Hepatocyte (in vitro differentiated cells): ENCODE measurements around the gene NDRG3.

Experiments used
- EZH2 ChIP-seq: fragments of 200-600 bp; sonication (generic); IDR thresholded peaks from 2 replicates; pipeline ENCODE4 v1.6.1; 2016; ENCODE audit warnings: antibody characterized with exemption, mild to moderate bottlenecking, borderline replicate concordance
- EZH2phosphoT487 ChIP-seq: fragments of 200-600 bp; sonication (generic); IDR thresholded peaks from one replicate; pipeline ENCODE4 v1.6.1; 2018; ENCODE audit warnings: antibody characterized with exemption, mild to moderate bottlenecking, low read depth, moderate library complexity; ENCODE audit not compliant: unreplicated experiment, severe bottlenecking
- TF ChIP-seq, protein P1 (sequence below): fragments of 200-600 bp; sonication (generic); IDR thresholded peaks from 2 replicates; pipeline ENCODE4 v1.5.1; 2016; ENCODE audit warnings: antibody characterized with exemption, mild to moderate bottlenecking; ENCODE audit not compliant: poor library complexity

DNA sequence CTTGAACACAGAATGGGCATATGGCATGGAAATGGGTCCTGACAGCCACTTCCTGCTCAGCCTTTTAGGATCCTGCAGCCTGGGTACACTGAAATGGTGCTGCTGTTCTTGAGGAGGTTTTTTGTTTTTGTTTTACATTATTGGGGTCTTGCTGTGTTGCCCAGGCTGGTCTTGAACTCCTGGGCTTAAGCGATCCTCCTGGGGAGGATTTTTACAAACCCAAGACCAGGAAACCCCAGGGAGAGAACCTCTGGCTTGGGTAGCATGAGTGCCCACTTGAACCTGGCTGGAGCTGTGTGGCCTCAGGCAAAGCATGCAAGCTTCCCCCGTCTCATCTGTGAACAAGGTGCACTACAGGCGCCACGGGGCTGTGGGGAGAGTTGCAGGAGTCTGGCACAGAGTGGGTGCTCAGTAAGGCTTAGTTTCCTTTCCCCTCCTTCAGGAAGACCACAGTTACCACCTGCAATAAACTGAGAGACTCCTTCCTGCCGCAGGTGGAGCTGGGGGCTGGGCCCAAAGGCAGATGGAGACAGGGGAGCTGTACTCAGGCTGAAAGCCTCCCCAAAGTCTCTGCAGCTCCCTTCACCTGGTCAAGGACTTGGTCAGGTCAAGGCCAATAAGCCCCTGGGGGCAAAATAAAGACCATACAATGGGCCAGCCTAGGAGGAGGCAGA is 101.7 kb downstream of the NDRG3 start:
- TF ChIP-seq, protein P1, sequence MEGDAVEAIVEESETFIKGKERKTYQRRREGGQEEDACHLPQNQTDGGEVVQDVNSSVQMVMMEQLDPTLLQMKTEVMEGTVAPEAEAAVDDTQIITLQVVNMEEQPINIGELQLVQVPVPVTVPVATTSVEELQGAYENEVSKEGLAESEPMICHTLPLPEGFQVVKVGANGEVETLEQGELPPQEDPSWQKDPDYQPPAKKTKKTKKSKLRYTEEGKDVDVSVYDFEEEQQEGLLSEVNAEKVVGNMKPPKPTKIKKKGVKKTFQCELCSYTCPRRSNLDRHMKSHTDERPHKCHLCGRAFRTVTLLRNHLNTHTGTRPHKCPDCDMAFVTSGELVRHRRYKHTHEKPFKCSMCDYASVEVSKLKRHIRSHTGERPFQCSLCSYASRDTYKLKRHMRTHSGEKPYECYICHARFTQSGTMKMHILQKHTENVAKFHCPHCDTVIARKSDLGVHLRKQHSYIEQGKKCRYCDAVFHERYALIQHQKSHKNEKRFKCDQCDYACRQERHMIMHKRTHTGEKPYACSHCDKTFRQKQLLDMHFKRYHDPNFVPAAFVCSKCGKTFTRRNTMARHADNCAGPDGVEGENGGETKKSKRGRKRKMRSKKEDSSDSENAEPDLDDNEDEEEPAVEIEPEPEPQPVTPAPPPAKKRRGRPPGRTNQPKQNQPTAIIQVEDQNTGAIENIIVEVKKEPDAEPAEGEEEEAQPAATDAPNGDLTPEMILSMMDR: no peak
- TF ChIP-seq EZH2: no peak
- TF ChIP-seq EZH2phosphoT487: no peak
